ENCODE results near the gene LAG3. TPM values are rescaled to one million over a fixed set of nuclear protein-coding genes. Genes with fewer than 3 reads are reported as not detected.

The LAG3 gene
- total RNA-seq, 1 experiment from 2014 or later = 3.3 TPM

DNA sequence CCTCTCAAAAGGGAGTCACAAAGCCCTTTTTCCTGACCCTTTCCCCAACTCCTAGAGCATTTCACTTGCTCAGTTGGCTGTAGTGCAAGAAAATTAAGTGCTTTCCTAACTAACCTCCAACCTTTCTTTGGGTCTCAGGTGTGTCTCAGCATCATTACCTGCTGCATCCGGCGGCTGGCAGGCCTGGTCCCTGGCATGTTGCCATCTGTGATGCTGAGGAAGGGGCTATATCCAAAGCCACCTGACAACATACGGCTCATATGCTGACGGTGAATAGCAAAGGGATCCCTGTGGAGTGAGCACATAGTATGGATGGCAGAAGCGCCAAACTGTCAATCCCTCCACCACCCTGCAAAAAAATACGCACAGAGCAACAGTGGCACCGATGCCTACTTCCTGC is 20.6 kb upstream of the LAG3 start:
- H3K4me1 ChIP-seq (ENCODE audit: control insufficient read depth in 1 of 2, insufficient read depth in 2 of 2, low read length in 2 of 2) = peaks cover 14 to 27% of the 10 kb centered on the region in 2 experiments; a peak in 3 of 4 replicates
- intact Hi-C loops (cut with micrococcal nuclease) = loop anchor here (2.0 to 5.0 kb wide), 2 partner anchors 15 to 211 kb away; partner anchors contain the start of gene PTMS
- peak overlapping the region; percentile 76 for H3K4me2 ChIP-seq (ENCODE audit: low read length)
- peak overlapping the region; percentile 94 to 99 for H3K4me3 ChIP-seq (replicated peaks in 1 of 2; ENCODE audit: low read depth in 1 of 2, low read length in 2 of 2)
- no peak for DNase-seq (ENCODE audit: low read depth, low spot score)
- H3K9me2 ChIP-seq (ENCODE audit: insufficient read depth) = no peaks in the 10 kb centered on the region
- POLR2A ChIA-PET = interaction anchor here (1.1 to 3.3 kb wide), 6 partner anchors 12 to 218 kb away, joined by 3 to 41 read pairs (median 6); partner anchors contain the start of genes COPS7A, GAPDH, PTMS and TPI1
- no peaks in the 10 kb centered on the region for H3K9me3 ChIP-seq (ENCODE audit: control insufficient read depth in 1 of 2, insufficient read depth in 1 of 2, low read depth in 1 of 2, low read length in 2 of 2)
- H4K20me1 ChIP-seq (ENCODE audit: insufficient read depth) = no peaks in the 10 kb centered on the region
- no peak for ATAC-seq
- RAD21 ChIA-PET (ENCODE audit: low non-redundant PET in 1 of 2, low total read pairs in 2 of 2, uncharacterized antibody in 2 of 2, unreplicated experiment in 2 of 2) = interaction anchor here in 1 of 2 experiments (2.9 kb wide), 1 partner anchor 14 kb away, joined by 15 read pairs; the partner anchor contains the start of gene PTMS
- no peak overlapping the region for H2AFZ ChIP-seq (ENCODE audit: low read depth, low read length, poor library complexity, severe bottlenecking)
- peak overlapping the region; percentile 92 for H3K27ac ChIP-seq (ENCODE audit: low read depth, low read length)
- TF ChIP-seq ZFX (IDR thresholded peaks at IDR 0.05) = no peak
- no peak for TF ChIP-seq FOSL1 (IDR thresholded peaks at IDR 0.05; ENCODE audit: low read depth)
- no peak for TF ChIP-seq CEBPB (IDR thresholded peaks at IDR 0.05; ENCODE audit: low read depth)
- no peak for TF ChIP-seq EGR1 (IDR thresholded peaks at IDR 0.05; ENCODE audit: low read depth)
- TF ChIP-seq, protein P1, sequence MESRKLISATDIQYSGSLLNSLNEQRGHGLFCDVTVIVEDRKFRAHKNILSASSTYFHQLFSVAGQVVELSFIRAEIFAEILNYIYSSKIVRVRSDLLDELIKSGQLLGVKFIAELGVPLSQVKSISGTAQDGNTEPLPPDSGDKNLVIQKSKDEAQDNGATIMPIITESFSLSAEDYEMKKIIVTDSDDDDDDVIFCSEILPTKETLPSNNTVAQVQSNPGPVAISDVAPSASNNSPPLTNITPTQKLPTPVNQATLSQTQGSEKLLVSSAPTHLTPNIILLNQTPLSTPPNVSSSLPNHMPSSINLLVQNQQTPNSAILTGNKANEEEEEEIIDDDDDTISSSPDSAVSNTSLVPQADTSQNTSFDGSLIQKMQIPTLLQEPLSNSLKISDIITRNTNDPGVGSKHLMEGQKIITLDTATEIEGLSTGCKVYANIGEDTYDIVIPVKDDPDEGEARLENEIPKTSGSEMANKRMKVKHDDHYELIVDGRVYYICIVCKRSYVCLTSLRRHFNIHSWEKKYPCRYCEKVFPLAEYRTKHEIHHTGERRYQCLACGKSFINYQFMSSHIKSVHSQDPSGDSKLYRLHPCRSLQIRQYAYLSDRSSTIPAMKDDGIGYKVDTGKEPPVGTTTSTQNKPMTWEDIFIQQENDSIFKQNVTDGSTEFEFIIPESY (IDR thresholded peaks at IDR 0.05; ENCODE audit: extremely low read depth, insufficient replicate concordance, low read length) = no peak
- no peak for TF ChIP-seq EZH2 (IDR thresholded peaks at IDR 0.05)
- no peak for TF ChIP-seq SP1 (IDR thresholded peaks at IDR 0.05; ENCODE audit: low read depth)
- H3K36me3 ChIP-seq (ENCODE audit: control insufficient read depth in 1 of 2, insufficient read depth in 2 of 2, low read length in 2 of 2) = peaks cover 39 to 50% of the 10 kb centered on the region in 2 experiments; a peak in 3 of 4 replicates
- CTCF ChIA-PET = interaction anchor here (0.8 to 4.6 kb wide), 5 partner anchors 14 to 117 kb away, joined by 3 to 53 read pairs (median 16); partner anchors contain the start of genes COPS7A and PTMS
- H3K27me3 ChIP-seq (ENCODE audit: insufficient read depth, low read length) = no peaks in the 10 kb centered on the region
- BruUV-seq (replicated peaks) = no TSS peak
- H3K9ac ChIP-seq (ENCODE audit: low read length) = peak overlapping the region; percentile 99
- peaks cover 31% of the 10 kb centered on the region for H3K79me2 ChIP-seq (ENCODE audit: insufficient read depth, low read length)

Data from HCT116 (cell line).